ENCODE results near the gene CAMTA1.

DNA sequence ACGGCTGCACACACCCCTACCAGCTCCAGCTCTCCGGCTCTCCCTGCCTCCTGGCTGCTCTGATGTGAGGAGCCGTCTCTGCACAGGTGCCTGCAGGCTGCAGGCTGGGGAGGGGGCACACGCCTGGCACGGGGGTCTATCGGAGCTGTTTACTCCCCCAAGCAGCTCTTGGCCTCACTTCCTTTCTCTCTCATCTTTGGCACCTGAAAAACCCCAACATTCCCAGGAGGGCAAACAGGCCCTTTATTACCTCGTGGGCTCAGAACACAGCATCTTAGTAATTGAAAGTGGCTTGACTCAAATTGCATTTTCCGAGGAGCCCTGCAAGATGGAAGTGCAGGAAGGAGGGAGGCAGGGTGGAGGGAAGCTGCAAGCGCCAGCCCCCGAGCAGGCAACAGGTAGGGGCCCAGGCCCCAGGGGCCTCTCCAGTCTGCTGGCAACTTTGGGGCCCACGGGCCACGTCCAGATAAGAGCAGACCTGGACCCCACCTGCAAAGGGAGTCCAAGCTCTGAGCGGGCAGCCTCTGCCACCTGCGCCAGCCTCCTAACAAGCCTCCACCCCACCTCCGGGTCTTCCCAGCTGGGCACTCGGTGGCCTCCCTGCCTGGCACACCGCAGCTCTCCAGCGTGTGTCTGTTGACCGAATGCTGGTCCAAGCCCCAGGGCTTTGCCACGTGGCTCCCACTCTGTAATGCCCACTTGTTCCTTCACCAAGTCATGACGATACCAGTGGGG is 722.2 kb downstream of the CAMTA1 start:
- TF ChIP-seq, protein P1, sequence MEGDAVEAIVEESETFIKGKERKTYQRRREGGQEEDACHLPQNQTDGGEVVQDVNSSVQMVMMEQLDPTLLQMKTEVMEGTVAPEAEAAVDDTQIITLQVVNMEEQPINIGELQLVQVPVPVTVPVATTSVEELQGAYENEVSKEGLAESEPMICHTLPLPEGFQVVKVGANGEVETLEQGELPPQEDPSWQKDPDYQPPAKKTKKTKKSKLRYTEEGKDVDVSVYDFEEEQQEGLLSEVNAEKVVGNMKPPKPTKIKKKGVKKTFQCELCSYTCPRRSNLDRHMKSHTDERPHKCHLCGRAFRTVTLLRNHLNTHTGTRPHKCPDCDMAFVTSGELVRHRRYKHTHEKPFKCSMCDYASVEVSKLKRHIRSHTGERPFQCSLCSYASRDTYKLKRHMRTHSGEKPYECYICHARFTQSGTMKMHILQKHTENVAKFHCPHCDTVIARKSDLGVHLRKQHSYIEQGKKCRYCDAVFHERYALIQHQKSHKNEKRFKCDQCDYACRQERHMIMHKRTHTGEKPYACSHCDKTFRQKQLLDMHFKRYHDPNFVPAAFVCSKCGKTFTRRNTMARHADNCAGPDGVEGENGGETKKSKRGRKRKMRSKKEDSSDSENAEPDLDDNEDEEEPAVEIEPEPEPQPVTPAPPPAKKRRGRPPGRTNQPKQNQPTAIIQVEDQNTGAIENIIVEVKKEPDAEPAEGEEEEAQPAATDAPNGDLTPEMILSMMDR (IDR thresholded peaks at IDR 0.05): no peak
- TF ChIP-seq POLR2A (IDR thresholded peaks at IDR 0.05): no peak

All from prostate gland (tissue), 2 donors.